Measurements from ENCODE around the gene TCIRG1.

Gene TCIRG1

DNA sequence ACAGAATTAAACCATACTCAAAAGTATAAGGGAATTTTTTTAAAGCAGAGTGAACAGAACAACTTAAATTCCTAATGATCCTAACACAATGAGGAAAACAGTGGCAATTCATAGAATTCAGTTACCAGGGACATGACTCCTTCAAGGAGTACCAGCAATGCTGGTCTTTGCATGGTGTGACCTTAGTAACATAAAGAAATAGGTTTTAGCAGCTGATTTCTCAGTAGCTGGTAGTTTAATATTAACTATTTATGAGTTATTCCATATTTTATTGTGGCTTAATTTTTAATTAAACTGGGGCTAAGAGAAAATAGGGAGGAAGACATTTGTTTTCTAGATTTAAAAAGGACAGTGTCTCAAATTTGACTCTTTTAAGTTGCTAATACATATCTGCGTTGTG lies 51.5 kb downstream of the TCIRG1 start:
- H3K27ac ChIP-seq = peak overlapping the region; percentile 83

DNA sequence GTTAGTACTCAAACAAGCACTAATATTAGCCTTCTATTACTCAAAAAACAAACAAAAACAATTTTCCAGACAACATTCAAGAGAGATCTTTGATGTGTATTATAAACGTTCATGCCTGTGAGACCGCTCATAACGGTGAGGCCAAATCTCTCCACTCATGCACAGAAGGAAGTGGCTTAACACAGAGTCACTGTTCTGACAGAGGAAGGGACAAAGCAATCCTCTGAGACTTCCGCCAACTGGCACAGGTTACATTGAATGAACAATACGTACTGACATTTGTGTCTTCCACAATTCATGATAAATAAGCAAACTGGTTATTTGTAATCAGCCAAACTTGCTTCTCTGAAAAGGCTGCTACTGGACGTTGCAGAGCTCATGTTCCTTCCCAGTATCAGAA lies 51.9 kb downstream of the TCIRG1 start:
- peak overlapping the region; percentile 83 for H3K27ac ChIP-seq
- TF ChIP-seq, protein P1, sequence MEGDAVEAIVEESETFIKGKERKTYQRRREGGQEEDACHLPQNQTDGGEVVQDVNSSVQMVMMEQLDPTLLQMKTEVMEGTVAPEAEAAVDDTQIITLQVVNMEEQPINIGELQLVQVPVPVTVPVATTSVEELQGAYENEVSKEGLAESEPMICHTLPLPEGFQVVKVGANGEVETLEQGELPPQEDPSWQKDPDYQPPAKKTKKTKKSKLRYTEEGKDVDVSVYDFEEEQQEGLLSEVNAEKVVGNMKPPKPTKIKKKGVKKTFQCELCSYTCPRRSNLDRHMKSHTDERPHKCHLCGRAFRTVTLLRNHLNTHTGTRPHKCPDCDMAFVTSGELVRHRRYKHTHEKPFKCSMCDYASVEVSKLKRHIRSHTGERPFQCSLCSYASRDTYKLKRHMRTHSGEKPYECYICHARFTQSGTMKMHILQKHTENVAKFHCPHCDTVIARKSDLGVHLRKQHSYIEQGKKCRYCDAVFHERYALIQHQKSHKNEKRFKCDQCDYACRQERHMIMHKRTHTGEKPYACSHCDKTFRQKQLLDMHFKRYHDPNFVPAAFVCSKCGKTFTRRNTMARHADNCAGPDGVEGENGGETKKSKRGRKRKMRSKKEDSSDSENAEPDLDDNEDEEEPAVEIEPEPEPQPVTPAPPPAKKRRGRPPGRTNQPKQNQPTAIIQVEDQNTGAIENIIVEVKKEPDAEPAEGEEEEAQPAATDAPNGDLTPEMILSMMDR (conservative IDR thresholded peaks at IDR 0.05) = no peak

More for the DNA sequence above, 51.5 kb downstream of the TCIRG1 start:
- TF ChIP-seq, protein P1 (conservative IDR thresholded peaks at IDR 0.05) = no peak

DNA sequence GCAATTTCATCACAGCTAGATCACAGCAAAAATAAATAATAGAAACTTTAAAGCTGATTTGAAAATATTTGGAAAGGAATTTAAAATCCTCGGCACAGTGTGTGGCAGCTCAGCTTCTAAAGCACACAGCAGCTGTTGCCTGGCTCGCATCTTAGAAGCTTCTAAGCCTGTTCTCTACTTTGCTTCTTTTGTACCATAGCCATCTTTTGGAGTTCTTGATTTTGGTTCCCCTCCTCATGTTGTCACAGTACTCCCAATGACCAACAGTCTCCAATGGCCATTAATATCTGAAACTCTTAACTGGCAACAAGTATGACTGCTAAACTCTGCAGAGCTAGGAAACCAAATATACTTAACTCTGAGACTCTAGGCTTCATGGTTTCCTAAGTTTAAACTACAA lies 53.6 kb downstream of the TCIRG1 start:
- TF ChIP-seq, protein P1 (conservative IDR thresholded peaks at IDR 0.05) = no peak
- H3K27ac ChIP-seq = peak overlapping the region; percentile 83

DNA sequence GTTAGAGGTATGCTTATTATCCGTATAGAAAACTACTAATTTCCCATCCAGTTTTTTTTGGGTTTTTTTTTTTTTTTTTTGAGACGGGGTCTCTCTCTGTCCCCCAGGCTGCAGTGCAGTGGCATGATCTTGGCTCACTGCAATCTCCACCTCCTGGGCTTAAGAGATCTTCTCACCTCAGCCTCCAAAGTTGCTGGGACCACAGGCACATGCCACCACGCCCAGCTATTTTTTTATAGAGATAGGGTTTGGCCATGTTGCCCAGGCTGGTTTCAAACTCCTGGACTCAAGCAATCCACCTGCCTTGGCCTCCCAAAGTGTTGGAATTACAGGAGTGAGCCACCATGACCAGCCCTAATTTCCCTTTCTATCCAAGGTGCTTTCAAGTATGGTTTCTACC lies 54.1 kb downstream of the TCIRG1 start:
- H3K27ac ChIP-seq = peak overlapping the region; percentile 83

DNA sequence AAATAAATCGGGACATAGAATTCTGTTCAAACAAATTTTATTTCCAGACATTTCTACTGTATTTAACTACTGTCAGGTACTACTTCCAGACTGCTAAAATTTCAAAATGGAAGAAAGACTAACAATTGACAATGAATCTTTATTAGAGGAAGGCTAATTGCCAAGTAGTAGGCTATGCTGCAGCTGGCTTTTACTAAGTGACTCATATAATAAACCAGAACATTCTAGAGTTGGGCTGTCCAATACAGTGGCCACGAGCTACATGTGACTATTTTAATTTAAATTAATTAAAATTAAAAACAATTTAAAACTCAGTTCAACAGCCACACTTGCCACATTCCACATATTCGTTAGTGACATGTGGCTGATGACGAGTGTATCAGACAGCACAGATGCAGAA lies 54.7 kb downstream of the TCIRG1 start:
- TF ChIP-seq, protein P1 (conservative IDR thresholded peaks at IDR 0.05) = no peak
- peak overlapping the region; percentile 83; the same call in 1 of the 2 replicates for H3K27ac ChIP-seq

DNA sequence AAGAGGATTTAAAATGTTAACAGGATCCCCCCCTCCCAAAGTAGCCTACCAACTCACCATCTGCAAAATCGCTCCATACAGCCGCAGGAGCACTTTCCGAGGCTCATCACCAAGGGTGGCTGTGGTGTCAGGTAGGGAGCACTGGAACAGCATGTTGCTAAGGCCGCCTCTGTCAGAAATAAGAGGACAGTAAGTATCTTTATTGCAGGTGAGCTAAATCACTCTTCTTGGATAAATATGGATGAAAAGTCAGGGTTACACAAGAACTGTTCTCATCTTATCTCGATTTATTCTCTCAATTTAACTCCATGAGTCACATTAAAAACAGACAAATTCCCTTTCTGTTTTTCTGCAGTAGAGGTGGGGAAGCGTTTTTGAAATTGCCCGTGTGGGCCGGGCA lies 58.1 kb downstream of the TCIRG1 start:
- TF ChIP-seq, protein P1 (conservative IDR thresholded peaks at IDR 0.05) = no peak
- H3K27ac ChIP-seq = peak overlapping the region; percentile 89

DNA sequence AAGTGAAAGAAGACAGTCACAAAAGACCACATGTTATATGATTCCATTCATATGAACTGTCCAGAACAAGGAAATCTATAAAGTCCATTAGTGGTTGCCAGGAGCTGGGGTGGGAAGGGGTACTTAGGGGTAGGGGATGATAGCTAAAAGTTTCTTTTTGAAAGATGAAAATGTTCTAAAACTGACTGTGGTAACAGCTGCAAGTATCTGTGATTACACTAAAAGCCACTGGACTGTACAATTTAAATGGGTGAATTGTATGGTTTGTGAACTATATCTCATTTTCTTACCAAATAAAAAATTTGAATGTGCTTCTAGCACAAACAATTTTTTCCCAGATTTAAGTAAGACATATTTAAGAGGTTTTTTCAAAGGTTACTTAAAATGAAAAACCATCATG lies 60.2 kb downstream of the TCIRG1 start:
- H3K27ac ChIP-seq = peak overlapping the region; percentile 89

More for the DNA sequence above, 60.2 kb downstream of the TCIRG1 start:
- TF ChIP-seq, protein P1 (conservative IDR thresholded peaks at IDR 0.05) = no peak

All from VCaP (cell line).